Natural killer cell (primary cell): ENCODE results near the gene RPEL1. TPM values are rescaled to one million over a fixed set of nuclear protein-coding genes. Genes with fewer than 3 reads are reported as not detected.

Experiments
- ATAC-seq, 3 donors: fragments of 150-1000 bp in 2 of 3; fragments of 200-7000 bp in 1 of 3; cut with Tn5 transposase; 1 replicate in 1 of 3; 2 replicates in 2 of 3; pipeline ENCODE4 v1.10.0; 2021; ENCODE audit warnings: mild to moderate bottlenecking in 2 of 3, moderate library complexity in 2 of 3
- DNase-seq, 2 donors: peaks; one replicate each; pipeline versions ENCODE4 v3.0.0 to v3.0.0-alpha.2; 2013 to 2021; ENCODE audit warnings: mixed read lengths in 1 of 2
- H3K27ac ChIP-seq: one replicate; pipeline ENCODE4 v1.5.1; 2013; ENCODE audit warnings: mild to moderate bottlenecking, low read length
- H3K27me3 ChIP-seq: one replicate; pipeline ENCODE4 v1.6.1; 2013; ENCODE audit warnings: low read length; ENCODE audit not compliant: control insufficient read depth, insufficient read depth
- H3K36me3 ChIP-seq: one replicate; pipeline ENCODE4 v1.6.1; 2013; ENCODE audit warnings: low read length; ENCODE audit not compliant: control insufficient read depth, insufficient read depth
- H3K4me1 ChIP-seq: one replicate; pipeline ENCODE4 v1.6.1; 2013; ENCODE audit warnings: low read length; ENCODE audit not compliant: control insufficient read depth, insufficient read depth
- H3K4me3 ChIP-seq: one replicate; pipeline ENCODE4 v1.5.1; 2013; ENCODE audit warnings: low read length
- H3K9me3 ChIP-seq: one replicate; pipeline ENCODE4 v1.6.1; 2013; ENCODE audit warnings: low read length; ENCODE audit not compliant: control insufficient read depth, insufficient read depth
- H3K27ac Mint-ChIP-seq, 2 donors: one replicate each; pipeline ENCODE4 v1.8.0; 2022; ENCODE audit warnings: mild to moderate bottlenecking in 2 of 2, mixed read lengths in 2 of 2, moderate library complexity in 1 of 2
- H3K27me3 Mint-ChIP-seq, 2 donors: one replicate each; pipeline ENCODE4 v1.8.0; 2022; ENCODE audit warnings: low read depth in 2 of 2, mixed read lengths in 2 of 2
- H3K36me3 Mint-ChIP-seq: one replicate; pipeline ENCODE4 v1.8.0; 2022; ENCODE audit warnings: mixed read lengths
- H3K4me1 Mint-ChIP-seq, 2 donors: one replicate each; pipeline ENCODE4 v1.8.0; 2022; ENCODE audit warnings: mixed read lengths in 2 of 2
- H3K4me3 Mint-ChIP-seq: one replicate; pipeline ENCODE4 v1.8.0; 2022; ENCODE audit warnings: mild to moderate bottlenecking, moderate library complexity, mixed read lengths
- H3K9me3 Mint-ChIP-seq, 2 donors: one replicate each; pipeline ENCODE4 v1.8.0; 2022; ENCODE audit warnings: mixed read lengths in 2 of 2
- whole genome bisulfite sequencing: methylation state at CpG from one replicate; pipeline ENCODE4 v1.1.7; 2013; ENCODE audit warnings: missing lambda C conversion rate; ENCODE audit not compliant: insufficient coverage; 5-methylcytosine and 5-hydroxymethylcytosine counted together
- intact Hi-C: fragments of 100-400 bp; cut with micrococcal nuclease; formaldehyde crosslinking; loops from one replicate; pipeline ENCODE4 v1.14.2; 2022
- total RNA-seq, 4 donors: library from RNA; stranded (reverse); fragments of 120-200 nt in 1 of 4; gene quantifications; one replicate each; pipeline versions ENCODE4 v1.2.3 to v1.2.4, GENCODE V29; 2013 to 2022
- TF ChIP-seq, protein P1 (sequence below): fragments of 200-600 bp; IDR thresholded peaks from one replicate; pipeline ENCODE4 v1.8.0; 2022; ENCODE audit warnings: antibody characterized with exemption

RPEL1 gene
- total RNA-seq, 3 donors from 2014 or later (not counting 1 experiment from before 2014, with no cell fraction given), result not detected

DNA sequence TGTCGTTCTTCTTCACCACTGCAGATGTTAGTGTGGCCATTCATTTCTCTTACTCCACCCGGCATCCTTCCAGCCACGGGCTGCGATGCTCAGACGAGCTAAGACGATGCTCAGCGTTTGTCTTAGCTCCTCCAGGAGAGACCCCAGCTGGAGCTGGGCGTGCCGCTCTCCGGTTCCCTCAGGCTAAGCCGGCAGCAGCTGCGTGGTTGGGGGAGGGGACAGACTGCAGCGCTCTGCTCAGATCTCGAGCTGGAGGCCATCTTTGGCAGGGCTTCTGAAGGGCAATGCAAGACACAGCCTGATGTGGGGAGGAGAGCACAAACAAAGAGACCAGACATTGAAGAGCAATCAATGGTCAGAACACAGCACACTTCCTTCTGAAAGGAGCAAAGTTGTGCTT lies 36.1 kb downstream of the RPEL1 start:
- no peak overlapping the region for H3K27ac Mint-ChIP-seq
- no peak overlapping the region for H3K4me3 Mint-ChIP-seq
- peaks cover 0 to 9% of the 10 kb centered on the region in 2 donors for H3K4me1 Mint-ChIP-seq
- H3K27me3 Mint-ChIP-seq, result peaks cover 43 to 58% of the 10 kb centered on the region in 2 donors
- Histone ChIP-seq H3K9me3 (peaks cover 4% of the 10 kb centered on the region), H3K4me3 (no peak overlapping the region), H3K27me3 (peaks cover 24% of the 10 kb centered on the region), H3K4me1 (peaks cover 4% of the 10 kb centered on the region), H3K27ac (no peak overlapping the region), H3K36me3 (no peaks in the 10 kb centered on the region)
- no peaks in the 10 kb centered on the region for H3K36me3 Mint-ChIP-seq
- DNase-seq (no peak), ATAC-seq (no peak)
- H3K9me3 Mint-ChIP-seq, result peaks cover 0 to 4% of the 10 kb centered on the region in 2 donors
- intact Hi-C loops, result no loop called here
- WGBS, result 8% methylated on average over 14 of the region's 14 CpGs
- TF ChIP-seq, protein P1, sequence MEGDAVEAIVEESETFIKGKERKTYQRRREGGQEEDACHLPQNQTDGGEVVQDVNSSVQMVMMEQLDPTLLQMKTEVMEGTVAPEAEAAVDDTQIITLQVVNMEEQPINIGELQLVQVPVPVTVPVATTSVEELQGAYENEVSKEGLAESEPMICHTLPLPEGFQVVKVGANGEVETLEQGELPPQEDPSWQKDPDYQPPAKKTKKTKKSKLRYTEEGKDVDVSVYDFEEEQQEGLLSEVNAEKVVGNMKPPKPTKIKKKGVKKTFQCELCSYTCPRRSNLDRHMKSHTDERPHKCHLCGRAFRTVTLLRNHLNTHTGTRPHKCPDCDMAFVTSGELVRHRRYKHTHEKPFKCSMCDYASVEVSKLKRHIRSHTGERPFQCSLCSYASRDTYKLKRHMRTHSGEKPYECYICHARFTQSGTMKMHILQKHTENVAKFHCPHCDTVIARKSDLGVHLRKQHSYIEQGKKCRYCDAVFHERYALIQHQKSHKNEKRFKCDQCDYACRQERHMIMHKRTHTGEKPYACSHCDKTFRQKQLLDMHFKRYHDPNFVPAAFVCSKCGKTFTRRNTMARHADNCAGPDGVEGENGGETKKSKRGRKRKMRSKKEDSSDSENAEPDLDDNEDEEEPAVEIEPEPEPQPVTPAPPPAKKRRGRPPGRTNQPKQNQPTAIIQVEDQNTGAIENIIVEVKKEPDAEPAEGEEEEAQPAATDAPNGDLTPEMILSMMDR, result no peak

DNA sequence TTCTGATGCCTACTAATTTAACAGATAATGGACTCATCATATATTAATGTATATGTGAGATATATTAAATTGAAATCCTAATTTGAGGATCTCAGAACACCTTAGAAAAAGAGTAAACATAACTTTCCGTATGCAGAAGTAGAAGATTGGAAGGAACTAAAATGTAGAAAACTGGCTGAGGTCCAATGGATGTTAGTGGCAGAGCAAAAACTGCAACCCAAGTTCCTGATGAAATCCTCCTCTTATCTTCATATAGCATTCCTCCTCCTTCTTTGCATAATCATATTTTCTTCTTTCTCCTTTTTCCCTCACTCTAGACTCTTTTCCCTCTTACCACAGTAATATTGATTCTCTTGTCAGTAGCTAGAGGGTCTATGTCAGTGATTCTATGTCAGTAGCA lies 37.3 kb downstream of the RPEL1 start:
- H3K4me3 Mint-ChIP-seq, result no peak overlapping the region
- DNase-seq (no peak), ATAC-seq (no peak)
- H3K9me3 Mint-ChIP-seq, result peaks cover 0 to 4% of the 10 kb centered on the region in 2 donors
- WGBS, result no CpG with 5 or more reads among the region's 1 CpG
- no peaks in the 10 kb centered on the region for H3K36me3 Mint-ChIP-seq
- Histone ChIP-seq H3K36me3 (no peaks in the 10 kb centered on the region), H3K27ac (no peak overlapping the region), H3K4me1 (no peaks in the 10 kb centered on the region), H3K9me3 (peaks cover 4% of the 10 kb centered on the region), H3K4me3 (no peak overlapping the region), H3K27me3 (peaks cover 20% of the 10 kb centered on the region)
- intact Hi-C loops, result no loop called here
- peaks cover 0 to 4% of the 10 kb centered on the region in 2 donors for H3K4me1 Mint-ChIP-seq
- no peak overlapping the region for H3K27ac Mint-ChIP-seq
- peaks cover 42 to 63% of the 10 kb centered on the region in 2 donors for H3K27me3 Mint-ChIP-seq
- TF ChIP-seq, protein P1, result no peak

DNA sequence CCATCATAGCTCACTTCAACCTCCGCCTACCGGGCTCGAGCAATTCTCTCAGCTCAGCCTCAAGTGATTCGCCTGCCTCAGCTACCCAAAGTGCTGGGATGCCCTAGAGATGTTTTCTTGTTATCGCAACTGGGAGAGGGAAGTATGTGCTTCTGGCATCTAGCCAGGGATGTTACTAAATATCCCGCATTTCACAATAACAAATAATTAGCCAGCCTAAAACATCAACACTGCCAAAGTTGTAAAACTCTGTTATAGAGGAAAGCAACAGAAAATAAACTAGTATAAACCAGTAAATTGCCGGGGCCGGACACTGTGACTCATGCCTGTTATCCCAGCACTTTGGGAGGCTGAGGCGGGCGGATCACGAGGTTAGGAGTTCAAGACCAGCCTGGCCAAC lies 38.5 kb downstream of the RPEL1 start:
- ATAC-seq (no peak), DNase-seq (no peak)
- peaks cover 0 to 4% of the 10 kb centered on the region in 2 donors for H3K4me1 Mint-ChIP-seq
- WGBS, result 90% methylated on average over 6 of the region's 11 CpGs
- H3K27ac ChIP-seq, result no peak overlapping the region
- no peaks in the 10 kb centered on the region for H3K9me3 Mint-ChIP-seq
- TF ChIP-seq, protein P1, result no peak
- no peaks in the 10 kb centered on the region for H3K9me3 ChIP-seq
- no peak overlapping the region for H3K4me3 Mint-ChIP-seq
- H3K4me1 ChIP-seq, result no peaks in the 10 kb centered on the region
- no peak overlapping the region for H3K4me3 ChIP-seq
- no peak overlapping the region for H3K27ac Mint-ChIP-seq
- no peaks in the 10 kb centered on the region for H3K36me3 Mint-ChIP-seq
- H3K36me3 ChIP-seq, result no peaks in the 10 kb centered on the region
- H3K27me3 ChIP-seq, result peaks cover 10% of the 10 kb centered on the region
- peaks cover 41 to 68% of the 10 kb centered on the region in 2 donors for H3K27me3 Mint-ChIP-seq
- intact Hi-C loops, result no loop called here

DNA sequence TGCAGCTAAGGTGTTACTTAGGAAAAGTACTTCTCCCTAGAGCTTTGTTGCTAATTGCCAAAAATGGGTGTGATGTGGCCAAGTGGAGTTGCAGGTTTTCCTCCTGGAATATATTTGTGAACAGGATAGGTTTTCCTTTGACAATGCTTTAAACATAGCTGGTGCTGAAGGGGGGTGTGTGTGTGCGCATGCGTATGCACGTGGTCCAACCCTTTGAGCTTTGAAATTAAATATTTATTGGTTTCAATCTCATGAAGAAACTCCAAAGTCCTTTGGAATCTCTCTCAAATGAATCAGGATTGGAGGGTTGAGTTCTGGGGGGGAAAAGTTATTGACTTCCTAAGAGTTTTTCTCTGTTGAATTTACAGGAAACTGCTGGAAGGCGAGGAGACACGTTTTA lies 42.3 kb downstream of the RPEL1 start:
- TF ChIP-seq, protein P1, result no peak
- Mint-ChIP-seq H3K4me1 (no peaks in the 10 kb centered on the region), H3K9me3 (no peaks in the 10 kb centered on the region), H3K27me3 (peaks cover 22 to 46% of the 10 kb centered on the region in 2 donors), H3K27ac (no peak overlapping the region), H3K36me3 (no peaks in the 10 kb centered on the region), H3K4me3 (no peak overlapping the region)
- 67% methylated on average over 5 of the region's 5 CpGs for WGBS
- no peaks in the 10 kb centered on the region for H3K27me3 ChIP-seq
- intact Hi-C loops, result no loop called here
- no peak for ATAC-seq
- no peaks in the 10 kb centered on the region for H3K4me1 ChIP-seq
- H3K36me3 ChIP-seq, result no peaks in the 10 kb centered on the region
- H3K27ac ChIP-seq, result no peak overlapping the region
- no peaks in the 10 kb centered on the region for H3K9me3 ChIP-seq
- H3K4me3 ChIP-seq, result no peak overlapping the region
- DNase-seq, result no peak
